SK-N-SH (cell line): Measurements from ENCODE around the gene OAS2. TPM values are rescaled to one million over a fixed set of nuclear protein-coding genes. Genes with fewer than 3 reads are reported as not detected.
A peak's percentile ranks its signal among the peaks of the same experiment; 100 is the strongest.

Experiments used
- CTCF ChIA-PET: fragments of 300-600, 350-600 bp; formaldehyde crosslinking; extraction: SDS; loops from one replicate; lab custom pipeline; 2021; lab: Yijun Ruan, JAX
- POLR2A ChIA-PET: fragments of 350-600 bp; sonication (Branson Sonifier 250); formaldehyde crosslinking; extraction: SDS; loops from one replicate; lab custom pipeline; 2020; ENCODE audit warnings: antibody characterized with exemption, inconsistent platforms; lab: Yijun Ruan, JAX
- DNase-seq: peaks from one replicate; pipeline ENCODE4 v3.0.0; 2012
- H2AFZ ChIP-seq: fragments of 200-600 bp; sonication (generic); 2 replicates; pipeline ENCODE4 v1.8.1; 2016; ENCODE audit warnings: antibody characterized with exemption, mild to moderate bottlenecking, low read depth
- H3F3A ChIP-seq: fragments of 200-600 bp; sonication (generic); replicated peaks from 2 replicates; pipeline ENCODE3; 2016; ENCODE audit warnings: antibody characterized with exemption, mild to moderate bottlenecking; ENCODE audit not compliant: insufficient read depth
- H3K27ac ChIP-seq, 2 experiments: fragments of 200-500 bp in 1 of 2; fragments of 200-600 bp in 1 of 2; sonication (Bioruptor generic) in 1 of 2; sonication (generic), shearing (Covaris generic) in 1 of 2; 2 replicates each; pipeline versions ENCODE4 v1.5.1 to v1.6.1; 2014 to 2016; ENCODE audit warnings: low read depth in 2 of 2, inconsistent platforms in 1 of 2, low read length in 1 of 2, mild to moderate bottlenecking in 1 of 2, mixed read lengths in 1 of 2
- H3K27me3 ChIP-seq: fragments of 200-600 bp; sonication (generic), shearing (Covaris generic); 2 replicates; pipeline ENCODE4 v1.6.1; 2016; ENCODE audit warnings: mixed run types; ENCODE audit not compliant: insufficient read depth
- H3K36me3 ChIP-seq, 2 experiments: fragments of 200-500 bp in 1 of 2; fragments of 200-600 bp in 1 of 2; sonication (Bioruptor generic) in 1 of 2; sonication (generic) in 1 of 2; replicated peaks in 1 of 2; 2 replicates each; pipeline versions ENCODE3 to v1.5.1; 2014 to 2016; ENCODE audit warnings: low read length in 1 of 2, mild to moderate bottlenecking in 1 of 2; ENCODE audit not compliant: insufficient read depth in 2 of 2, control insufficient read depth in 1 of 2
- H3K4me1 ChIP-seq, 2 experiments: fragments of 200-500 bp in 1 of 2; fragments of 200-600 bp in 1 of 2; sonication (Bioruptor generic) in 1 of 2; sonication (generic), shearing (Covaris generic) in 1 of 2; 2 replicates each; pipeline versions ENCODE4 v1.5.1 to v1.6.1; 2014 to 2016; ENCODE audit warnings: low read depth in 1 of 2, low read length in 1 of 2, mixed run types in 1 of 2; ENCODE audit not compliant: insufficient read depth in 2 of 2, control insufficient read depth in 1 of 2
- H3K4me2 ChIP-seq: fragments of 200-600 bp; sonication (generic), shearing (Covaris generic); 2 replicates; pipeline ENCODE4 v1.6.1; 2017; ENCODE audit warnings: mixed run types
- H3K4me3 ChIP-seq, 2 experiments: fragments of 200-500 bp in 1 of 2; fragments of 200-600 bp in 1 of 2; sonication (Bioruptor generic) in 1 of 2; sonication (generic), shearing (Covaris generic) in 1 of 2; 2 replicates each; pipeline versions ENCODE4 v1.5.1 to v1.8.1; 2014 to 2016; ENCODE audit warnings: low read depth in 2 of 2, inconsistent platforms in 1 of 2, low read length in 1 of 2, mild to moderate bottlenecking in 1 of 2, mixed read lengths in 1 of 2, moderate library complexity in 1 of 2
- H3K79me2 ChIP-seq: fragments of 200-600 bp; sonication (generic); 2 replicates; pipeline ENCODE4 v1.8.1; 2017; ENCODE audit warnings: mild to moderate bottlenecking; ENCODE audit not compliant: insufficient read depth
- H3K9ac ChIP-seq: fragments of 200-600 bp; sonication (generic); 2 replicates; pipeline ENCODE4 v1.6.1; 2017; ENCODE audit warnings: mixed run types
- H3K9me2 ChIP-seq: fragments of 200-600 bp; sonication (generic); 2 replicates; pipeline ENCODE4 v1.6.1; 2017; ENCODE audit warnings: mixed run types
- H3K9me3 ChIP-seq: fragments of 200-600 bp; sonication (generic); 2 replicates; pipeline ENCODE4 v1.6.1; 2017; ENCODE audit warnings: mixed run types, mild to moderate bottlenecking, moderate library complexity
- H4K20me1 ChIP-seq: fragments of 200-600 bp; sonication (generic); 2 replicates; pipeline ENCODE4 v1.6.1; 2017; ENCODE audit warnings: mild to moderate bottlenecking, mixed run types; ENCODE audit not compliant: insufficient read depth
- CHD2 ChIP-seq: fragments of 150-350 bp; IDR thresholded peaks from 2 replicates; pipeline ENCODE4 v1.6.1; 2018; ENCODE audit warnings: low read length; ENCODE audit not compliant: partially characterized antibody
- CTCF ChIP-seq: fragments of 200-600 bp; sonication (generic); IDR thresholded peaks from 2 replicates; pipeline ENCODE4 v1.6.1; 2017; ENCODE audit warnings: antibody characterized with exemption, mild to moderate bottlenecking, moderate library complexity
- ELF1 ChIP-seq: IDR thresholded peaks from 2 replicates; pipeline ENCODE4 v1.4.0; 2012
- FOSL2 ChIP-seq: IDR thresholded peaks from 2 replicates; pipeline ENCODE4 v1.4.0; 2012; ENCODE audit warnings: low read depth, mild to moderate bottlenecking, moderate library complexity, borderline replicate concordance
- GABPA ChIP-seq: IDR thresholded peaks from 2 replicates; pipeline ENCODE4 v1.4.0; 2012; ENCODE audit warnings: low read depth, mild to moderate bottlenecking
- GATA2 ChIP-seq: sonication (generic); formaldehyde crosslinking; IDR thresholded peaks from 2 replicates; pipeline ENCODE4 v1.5.0; 2020; ENCODE audit warnings: mild to moderate bottlenecking, missing genetic modification reagents
- JUND ChIP-seq: IDR thresholded peaks from 2 replicates; pipeline ENCODE4 v1.4.0; 2012
- MAX ChIP-seq: IDR thresholded peaks from 2 replicates; pipeline ENCODE4 v1.4.0; 2012; ENCODE audit warnings: low read depth
- MXI1 ChIP-seq: IDR thresholded peaks from 2 replicates; pipeline ENCODE4 v1.6.1; 2012; ENCODE audit warnings: mild to moderate bottlenecking, low read depth, low read length, improper control_type of control experiment
- NFIC ChIP-seq: IDR thresholded peaks from 2 replicates; pipeline ENCODE4 v1.4.0; 2012; ENCODE audit warnings: borderline replicate concordance
- NRF1 ChIP-seq: IDR thresholded peaks from 2 replicates; pipeline ENCODE4 v1.6.1; 2012; ENCODE audit warnings: low read depth, mild to moderate bottlenecking, low read length
- POLR2AphosphoS5 ChIP-seq: IDR thresholded peaks from 2 replicates; pipeline ENCODE4 v1.6.1; 2012; ENCODE audit warnings: low read depth, low read length
- RCOR1 ChIP-seq: fragments of 150-350 bp; IDR thresholded peaks from 2 replicates; pipeline ENCODE4 v1.6.1; 2017; ENCODE audit warnings: antibody characterized with exemption, low read length
- REST ChIP-seq: IDR thresholded peaks from 2 replicates; pipeline ENCODE4 v1.6.1; 2012; ENCODE audit warnings: mild to moderate bottlenecking, low read depth, low read length, moderate library complexity
- TAF1 ChIP-seq: IDR thresholded peaks from 2 replicates; pipeline ENCODE4 v1.6.1; 2012; ENCODE audit warnings: low read depth, mild to moderate bottlenecking, low read length, moderate library complexity, borderline replicate concordance
- TCF12 ChIP-seq: IDR thresholded peaks from 2 replicates; pipeline ENCODE4 v1.4.0; 2012
- TEAD4 ChIP-seq: IDR thresholded peaks from 2 replicates; pipeline ENCODE4 v1.4.0; 2012; ENCODE audit warnings: mild to moderate bottlenecking, borderline replicate concordance; ENCODE audit not compliant: insufficient read depth
- USF1 ChIP-seq: IDR thresholded peaks from 2 replicates; pipeline ENCODE4 v1.4.0; 2012; ENCODE audit warnings: low read depth, borderline replicate concordance
- YY1 ChIP-seq: IDR thresholded peaks from 2 replicates; pipeline ENCODE4 v1.4.0; 2012; ENCODE audit warnings: low read depth, mild to moderate bottlenecking
- ZBTB33 ChIP-seq: IDR thresholded peaks from 2 replicates; pipeline ENCODE4 v1.4.0; 2012; ENCODE audit warnings: low read depth, borderline replicate concordance
- WGBS: methylation state at CpG from one replicate; pipeline ENCODE4 v1.1.6; 2017; ENCODE audit warnings: low lambda C conversion rate; 5-methylcytosine and 5-hydroxymethylcytosine counted together
- polyA plus RNA-seq, 3 experiments: library from polyadenylated mRNA; depleted of rRNA; stranded (reverse); fragments of >200 nt; gene quantifications; 2 replicates each; pipeline ENCODE4 v1.2.3, GENCODE V29; 2012

Gene OAS2
- polyA plus RNA-seq, 1 of the 3 experiments (the other 2 are of a cell fraction), result not detected

- TF ChIP-seq NRF1 (no peak), CHD2 (peak; percentile 44), ELF1 (no peak), TAF1 (no peak), FOSL2 (no peak), NFIC (0 out of 2 replicates have a peak, but pooled peaks have one; percentile 17), CTCF (no peak), GABPA (no peak), TEAD4 (no peak), MAX (no peak), USF1 (no peak)
Measured at GRCh38 chr12:112971248-112971647, 7.1 kb upstream of the OAS2 start (continued).

GRCh38 chr12:112973011-112973735, 5.1 kb upstream of the OAS2 start:
- peaks cover 0 to 22% of the 10 kb centered on the region in 2 experiments; a peak in 1 of 4 replicates for H3K4me1 ChIP-seq
- no peak overlapping the region for H3K4me3 ChIP-seq
- no peaks in the 10 kb centered on the region for H4K20me1 ChIP-seq
- peak overlapping the region in 1 of 2 experiments; percentile 66; a peak in 2 of 4 replicates for H3K27ac ChIP-seq
- whole genome bisulfite sequencing, result 69% methylated on average over 4 of the region's 4 CpGs
- H3K27me3 ChIP-seq, result no peaks in the 10 kb centered on the region
- no peak for DNase-seq
- no peaks in the 10 kb centered on the region for H3F3A ChIP-seq
- no peak overlapping the region for H3K9ac ChIP-seq
- no peak overlapping the region for H2AFZ ChIP-seq
- no peaks in the 10 kb centered on the region for H3K79me2 ChIP-seq
- ChIA-PET POLR2A (no interaction called here), CTCF (interaction anchor here (0.7 to 1.7 kb wide), 4 partner anchors 10 to 20 kb away, joined by 3 to 5 read pairs (median 4); no protein-coding TSS in a partner anchor)
- H3K36me3 ChIP-seq, result no peaks in the 10 kb centered on the region
- no peak overlapping the region for H3K4me2 ChIP-seq
- H3K9me2 ChIP-seq, result no peaks in the 10 kb centered on the region
- H3K9me3 ChIP-seq, result no peaks in the 10 kb centered on the region
- TF ChIP-seq JUND, result no peak
- no peak for TF ChIP-seq REST
- no peak for TF ChIP-seq MXI1
- no peak for TF ChIP-seq GATA2 (CRISPR knock-in tag)
- no peak for TF ChIP-seq ZBTB33
- TF ChIP-seq USF1, result no peak
- TF ChIP-seq RCOR1, result no peak
- no peak for TF ChIP-seq YY1
- TF ChIP-seq POLR2AphosphoS5, result no peak
- no peak for TF ChIP-seq TCF12
- TF ChIP-seq CTCF, result no peak
- no peak for TF ChIP-seq TAF1
